GM12878 (cell line): Measurements from ENCODE around the gene LITAF. TPM values are rescaled to one million over a fixed set of nuclear protein-coding genes. Genes with fewer than 3 reads are reported as not detected.

ENCODE experiments used
- ATAC-seq: fragments of 200-7000 bp; cut with Tn5 transposase; 3 replicates; pipeline ENCODE4 v1.9.1; 2020; ENCODE audit warnings: mild to moderate bottlenecking, moderate library complexity
- BruUV-seq: library from RNA; stranded (reverse); fragments of 400-500 nt; replicated peaks from 2 replicates; lab custom pipeline; 2021; lab: Mats Ljungman, UMichigan
- CTCF ChIA-PET: fragments of 300-600 bp; sonication (Branson Sonifier 250); formaldehyde crosslinking; extraction: SDS; loops from one replicate; lab custom pipeline; 2021; ENCODE audit warnings: inconsistent platforms; lab: Yijun Ruan, JAX
- POLR2A ChIA-PET: fragments of 350-600 bp; formaldehyde crosslinking; extraction: SDS; loops from one replicate; lab custom pipeline; 2021; ENCODE audit warnings: inconsistent platforms; lab: Charles Lee
- RAD21 ChIA-PET: fragments of 300-600 bp; sonication (Branson Sonifier 250); formaldehyde crosslinking; loops from one replicate; lab custom pipeline; 2023; ENCODE audit warnings: antibody characterized with exemption; ENCODE audit not compliant: unreplicated experiment; lab: Charles Lee
- SMC1A ChIA-PET: fragments of 300-600 bp; sonication (Branson Sonifier 250); formaldehyde crosslinking; loops from one replicate; lab custom pipeline; 2023; ENCODE audit not compliant: unreplicated experiment, uncharacterized antibody; lab: Charles Lee
- DNase-seq: peaks from one replicate; pipeline ENCODE4 v3.0.0-alpha.2; 2011; ENCODE audit warnings: low read depth, low spot score
- FAIRE-seq: peaks from 3 replicates; lab custom pipeline; 2011; peaks lifted over from hg19 to GRCh38; lab: Jason Lieb, UNC
- H2AFZ ChIP-seq: 2 replicates; pipeline ENCODE4 v1.6.0; 2011; ENCODE audit warnings: low read depth, low read length, control low read depth; ENCODE audit not compliant: control insufficient read depth
- H3K27ac ChIP-seq: 2 replicates; pipeline ENCODE4 v1.5.1; 2011; ENCODE audit warnings: control low read depth; ENCODE audit not compliant: control insufficient read depth, insufficient read depth
- H3K27me3 ChIP-seq, 2 experiments: replicated peaks in 1 of 2; 2 replicates each; pipeline versions ENCODE4 v1.6.0 to v1.6.1; 2011; ENCODE audit warnings: low read length in 1 of 2; ENCODE audit not compliant: control insufficient read depth in 2 of 2, insufficient read depth in 2 of 2
- H3K36me3 ChIP-seq, 2 experiments: 2 replicates each; pipeline ENCODE4 v1.5.1; 2011; ENCODE audit warnings: low read length in 1 of 2; ENCODE audit not compliant: control insufficient read depth in 2 of 2, insufficient read depth in 2 of 2
- H3K4me1 ChIP-seq: 2 replicates; pipeline ENCODE4 v1.6.1; 2011; ENCODE audit warnings: mild to moderate bottlenecking, low read length, moderate library complexity, mixed read lengths; ENCODE audit not compliant: control insufficient read depth, insufficient read depth
- H3K4me2 ChIP-seq: 2 replicates; pipeline ENCODE4 v1.6.0; 2011; ENCODE audit warnings: control low read depth; ENCODE audit not compliant: control insufficient read depth, insufficient read depth
- H3K4me3 ChIP-seq: fragments of 200-600 bp; sonication (generic); 2 replicates; pipeline ENCODE4 v1.5.1; 2016
- H3K79me2 ChIP-seq: 2 replicates; pipeline ENCODE4 v1.6.0; 2011; ENCODE audit warnings: low read length; ENCODE audit not compliant: control insufficient read depth, insufficient read depth
- H3K9ac ChIP-seq: 2 replicates; pipeline ENCODE4 v1.8.0; 2011; ENCODE audit warnings: low read length, control low read depth, mixed read lengths; ENCODE audit not compliant: control insufficient read depth, insufficient read depth
- H3K9me3 ChIP-seq: replicated peaks from 3 replicates; pipeline ENCODE4 v1.5.1; 2011; ENCODE audit warnings: mild to moderate bottlenecking, low read length; ENCODE audit not compliant: control insufficient read depth, insufficient read depth
- H4K20me1 ChIP-seq: 2 replicates; pipeline ENCODE4 v1.6.0; 2011; ENCODE audit not compliant: control insufficient read depth, insufficient read depth
- CHD2 ChIP-seq: IDR thresholded peaks from 2 replicates; pipeline ENCODE4 v1.6.1; 2011; ENCODE audit warnings: low read depth, low read length, improper control_type of control experiment, borderline replicate concordance
- DPF2 ChIP-seq: fragments of 450-650 bp; IDR thresholded peaks from 2 replicates; pipeline ENCODE4 v1.6.1; 2017; ENCODE audit warnings: mild to moderate bottlenecking
- PAX5 ChIP-seq: IDR thresholded peaks from 2 replicates; pipeline ENCODE4 v1.6.1; 2011; ENCODE audit warnings: low read depth, low read length, borderline replicate concordance
- USF1 ChIP-seq: IDR thresholded peaks from 2 replicates; pipeline ENCODE4 v1.6.1; 2011; ENCODE audit warnings: borderline replicate concordance, low read depth, mild to moderate bottlenecking, moderate library complexity, mixed read lengths, low read length; ENCODE audit not compliant: insufficient read depth; ENCODE audit errors: extremely low read length
- ZNF24 ChIP-seq: fragments of 450-650 bp; IDR thresholded peaks from 2 replicates; pipeline ENCODE4 v1.6.1; 2017; ENCODE audit warnings: antibody characterized with exemption, mild to moderate bottlenecking
- WGBS: methylation state at CpG from one replicate; pipeline ENCODE4 v1.1.6; 2016; ENCODE audit warnings: low lambda C conversion rate; ENCODE audit not compliant: insufficient replicate concordance, insufficient coverage; ENCODE audit errors: missing lambda C conversion rate; 5-methylcytosine and 5-hydroxymethylcytosine counted together
- in situ Hi-C: fragments of 300-500 bp; cut with MboI; formaldehyde crosslinking; loops from 9 replicates; pipeline ENCODE4 v1.14.3; 2018; ENCODE audit warnings: mixed read lengths
- intact Hi-C: fragments of 100-400 bp; cut with micrococcal nuclease; formaldehyde crosslinking; loops from one replicate; pipeline ENCODE4 v1.14.2; 2022; ENCODE audit not compliant: unreplicated experiment
- polyA plus RNA-seq, 11 experiments: library from polyadenylated mRNA; depleted of rRNA in 4 of 11; unstranded in 6 of 11; stranded (reverse) in 5 of 11; fragments of >200 nt; fragmentation: Nextera tagmentation in 4 of 11; fragmentation: Illumina TruSeq in 1 of 11; extraction: Ambion mirVana in 4 of 11; extraction: Trizol in 1 of 11; gene quantifications; 1 replicate in 1 of 11; 2 replicates in 10 of 11; pipeline versions ENCODE4 v1.2.1 to v1.2.3, GENCODE V29; 2011 to 2016; ENCODE audit warnings: inconsistent platforms in 2 of 11, missing spikeins in 2 of 11, low read depth in 1 of 11
- total RNA-seq, 4 experiments: library from RNA; depleted of rRNA in 3 of 4; stranded (reverse); fragments of >200 nt in 3 of 4; fragmentation: Illumina TruSeq in 1 of 4; extraction: Trizol in 1 of 4; gene quantifications; 2 replicates each; pipeline versions ENCODE4 v1.2.1 to v1.2.3, GENCODE V29; 2013 to 2021
- TF ChIP-seq, protein P1 (sequence below): IDR thresholded peaks from 2 replicates; pipeline ENCODE4 v1.6.1; 2012; ENCODE audit warnings: mild to moderate bottlenecking, low read depth, low read length

The LITAF gene
- total and polyA plus RNA-seq, 10 of the 15 experiments (the other 5 are each of a cell fraction or from before 2014, with no cell fraction given): 99.2 to 211 (median 147) TPM

- peaks cover 73% of the 10 kb centered on the region for H3K79me2 ChIP-seq
- intact Hi-C loops (no loop called here), in situ Hi-C loops (no loop called here)
- SMC1A ChIA-PET: interaction anchor here (0.9 kb wide), 1 partner anchor 8 kb away, joined by 3 read pairs; no protein-coding TSS in a partner anchor
- no peak overlapping the region for H3K4me2 ChIP-seq
- H3K36me3 ChIP-seq: peaks cover 6 to 19% of the 10 kb centered on the region in 2 experiments
- peaks cover 25% of the 10 kb centered on the region for H3K4me1 ChIP-seq
- H2AFZ ChIP-seq: no peak overlapping the region
- CTCF ChIA-PET: no interaction called here
- no peak overlapping the region for H3K9ac ChIP-seq
- no peaks in the 10 kb centered on the region for H3K27me3 ChIP-seq
- POLR2A ChIA-PET: no interaction called here
- no TSS peak for BruUV-seq
- TF ChIP-seq, protein P1, sequence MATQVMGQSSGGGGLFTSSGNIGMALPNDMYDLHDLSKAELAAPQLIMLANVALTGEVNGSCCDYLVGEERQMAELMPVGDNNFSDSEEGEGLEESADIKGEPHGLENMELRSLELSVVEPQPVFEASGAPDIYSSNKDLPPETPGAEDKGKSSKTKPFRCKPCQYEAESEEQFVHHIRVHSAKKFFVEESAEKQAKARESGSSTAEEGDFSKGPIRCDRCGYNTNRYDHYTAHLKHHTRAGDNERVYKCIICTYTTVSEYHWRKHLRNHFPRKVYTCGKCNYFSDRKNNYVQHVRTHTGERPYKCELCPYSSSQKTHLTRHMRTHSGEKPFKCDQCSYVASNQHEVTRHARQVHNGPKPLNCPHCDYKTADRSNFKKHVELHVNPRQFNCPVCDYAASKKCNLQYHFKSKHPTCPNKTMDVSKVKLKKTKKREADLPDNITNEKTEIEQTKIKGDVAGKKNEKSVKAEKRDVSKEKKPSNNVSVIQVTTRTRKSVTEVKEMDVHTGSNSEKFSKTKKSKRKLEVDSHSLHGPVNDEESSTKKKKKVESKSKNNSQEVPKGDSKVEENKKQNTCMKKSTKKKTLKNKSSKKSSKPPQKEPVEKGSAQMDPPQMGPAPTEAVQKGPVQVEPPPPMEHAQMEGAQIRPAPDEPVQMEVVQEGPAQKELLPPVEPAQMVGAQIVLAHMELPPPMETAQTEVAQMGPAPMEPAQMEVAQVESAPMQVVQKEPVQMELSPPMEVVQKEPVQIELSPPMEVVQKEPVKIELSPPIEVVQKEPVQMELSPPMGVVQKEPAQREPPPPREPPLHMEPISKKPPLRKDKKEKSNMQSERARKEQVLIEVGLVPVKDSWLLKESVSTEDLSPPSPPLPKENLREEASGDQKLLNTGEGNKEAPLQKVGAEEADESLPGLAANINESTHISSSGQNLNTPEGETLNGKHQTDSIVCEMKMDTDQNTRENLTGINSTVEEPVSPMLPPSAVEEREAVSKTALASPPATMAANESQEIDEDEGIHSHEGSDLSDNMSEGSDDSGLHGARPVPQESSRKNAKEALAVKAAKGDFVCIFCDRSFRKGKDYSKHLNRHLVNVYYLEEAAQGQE: no peak
- no peak for TF ChIP-seq ZNF24
- no peak for TF ChIP-seq USF1
- TF ChIP-seq DPF2: no peak
- no peak for TF ChIP-seq PAX5
- TF ChIP-seq CHD2: no peak
- H3K27ac ChIP-seq: no peak overlapping the region
- RAD21 ChIA-PET: no interaction called here
- DNase-seq: no peak
- 97% methylated on average over 4 of the region's 4 CpGs for WGBS
- no peaks in the 10 kb centered on the region for H3K9me3 ChIP-seq
- ATAC-seq: no peak
- H3K4me3 ChIP-seq: no peak overlapping the region
- FAIRE-seq: no peak
- no peaks in the 10 kb centered on the region; the same call in 1 of the 2 replicates for H4K20me1 ChIP-seq
These were observed 15.2 kb downstream of the LITAF start for GRCh38 chr16:11571549-11571948.
